Measurements from ENCODE around the gene IFTAP.

The IFTAP gene

DNA sequence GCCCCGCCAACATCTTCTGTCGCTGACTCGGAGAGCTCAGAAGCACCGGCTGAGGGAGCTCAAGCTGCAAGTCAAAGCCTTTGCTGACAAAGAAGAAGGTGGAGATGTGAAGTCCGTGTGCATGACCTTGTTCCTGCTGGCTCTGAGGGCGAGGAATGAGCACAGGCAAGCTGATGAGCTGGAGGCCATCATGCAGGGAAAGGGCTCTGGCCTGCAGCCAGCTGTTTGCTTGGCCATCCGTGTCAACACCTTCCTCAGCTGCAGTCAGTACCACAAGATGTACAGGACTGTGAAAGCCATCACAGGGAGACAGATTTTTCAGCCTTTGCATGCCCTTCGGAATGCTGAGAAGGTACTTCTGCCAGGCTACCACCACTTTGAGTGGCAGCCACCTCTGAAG is 19.8 kb upstream of the IFTAP start:
- H2BK120ac ChIP-seq (ENCODE audit: low read depth, low read length) = no peak overlapping the region
- no peak overlapping the region for H2BK15ac ChIP-seq (replicated peaks; ENCODE audit: low read depth)
- no peaks in the 10 kb centered on the region for H3K4me1 ChIP-seq (ENCODE audit: control insufficient read depth, low read depth, low read length)
- H3K27ac ChIP-seq (ENCODE audit: low read depth, low read length) = no peak overlapping the region
- no peak overlapping the region for H3K4me3 ChIP-seq (ENCODE audit: low read length)
- H3K79me2 ChIP-seq (ENCODE audit: control insufficient read depth, insufficient read depth, low read length) = no peaks in the 10 kb centered on the region
- H3K27me3 ChIP-seq (ENCODE audit: insufficient read depth, low read length, poor library complexity) = no peaks in the 10 kb centered on the region
- no peak overlapping the region for H4K5ac ChIP-seq (ENCODE audit: low read length)
- H3K4ac ChIP-seq (ENCODE audit: low read depth, low read length) = no peak overlapping the region
- no peak overlapping the region for H2AK5ac ChIP-seq (ENCODE audit: low read length)
- no peaks in the 10 kb centered on the region for H3K79me1 ChIP-seq (ENCODE audit: low read length)
- no peak overlapping the region for H4K8ac ChIP-seq (ENCODE audit: low read depth, low read length)
- H3K36me3 ChIP-seq (ENCODE audit: control insufficient read depth, insufficient read depth, low read length) = no peaks in the 10 kb centered on the region
- no CpG with 5 or more reads among the region's 8 CpGs for WGBS (ENCODE audit: extremely low coverage, insufficient coverage, low lambda C conversion rate)
- H3K23ac ChIP-seq (ENCODE audit: low read length) = no peak overlapping the region
- no peak overlapping the region for H3K4me2 ChIP-seq (ENCODE audit: low read length)
- H2BK5ac ChIP-seq (ENCODE audit: low read length) = no peak overlapping the region
- DNase-seq = no peak
- H3K18ac ChIP-seq (ENCODE audit: low read length) = no peak overlapping the region
- H3K9ac ChIP-seq (ENCODE audit: low read length) = no peak overlapping the region
- H3K56ac ChIP-seq (ENCODE audit: low read length) = no peak overlapping the region

DNA sequence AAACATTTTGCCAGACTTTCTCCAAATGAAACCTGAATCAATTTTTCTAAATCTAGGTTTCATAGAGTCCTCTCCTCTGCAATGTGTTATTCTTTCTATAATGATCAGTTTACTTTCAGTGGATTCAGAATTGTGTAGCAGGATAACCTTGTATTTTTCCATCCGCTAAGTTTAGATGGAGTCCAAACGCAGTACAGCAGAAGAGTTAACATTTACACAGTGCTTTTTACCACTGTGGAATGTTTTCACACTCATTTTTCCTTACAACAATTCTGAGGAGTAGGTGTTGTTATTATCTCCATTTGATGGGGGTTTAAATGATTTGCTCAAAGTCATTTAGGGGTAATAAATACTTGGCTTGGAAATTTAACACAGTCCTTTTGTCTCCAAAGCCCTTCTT is 16.9 kb upstream of the IFTAP start:
- H3K27ac ChIP-seq (ENCODE audit: low read depth, low read length) = no peak overlapping the region
- H2BK120ac ChIP-seq (ENCODE audit: low read depth, low read length) = no peak overlapping the region
- no peaks in the 10 kb centered on the region for H3K79me2 ChIP-seq (ENCODE audit: control insufficient read depth, insufficient read depth, low read length)
- H3K4me1 ChIP-seq (ENCODE audit: control insufficient read depth, low read depth, low read length) = no peaks in the 10 kb centered on the region
- no peaks in the 10 kb centered on the region for H3K79me1 ChIP-seq (ENCODE audit: low read length)
- no peak overlapping the region for H2AK5ac ChIP-seq (ENCODE audit: low read length)
- no peaks in the 10 kb centered on the region for H3K27me3 ChIP-seq (ENCODE audit: insufficient read depth, low read length, poor library complexity)
- no CpG with 5 or more reads among the region's 2 CpGs for WGBS (ENCODE audit: extremely low coverage, insufficient coverage, low lambda C conversion rate)
- H3K4ac ChIP-seq (ENCODE audit: low read depth, low read length) = no peak overlapping the region
- no peak overlapping the region for H2BK5ac ChIP-seq (ENCODE audit: low read length)
- no peak overlapping the region for H3K4me2 ChIP-seq (ENCODE audit: low read length)
- H3K18ac ChIP-seq (ENCODE audit: low read length) = no peak overlapping the region
- no peaks in the 10 kb centered on the region for H3K36me3 ChIP-seq (ENCODE audit: control insufficient read depth, insufficient read depth, low read length)
- no peak overlapping the region for H4K8ac ChIP-seq (ENCODE audit: low read depth, low read length)
- no peak for DNase-seq
- H4K5ac ChIP-seq (ENCODE audit: low read length) = no peak overlapping the region
- H3K9ac ChIP-seq (ENCODE audit: low read length) = no peak overlapping the region
- no peak overlapping the region for H2BK15ac ChIP-seq (replicated peaks; ENCODE audit: low read depth)
- no peak overlapping the region for H3K4me3 ChIP-seq (ENCODE audit: low read length)
- no peak overlapping the region for H3K56ac ChIP-seq (ENCODE audit: low read length)
- no peak overlapping the region for H3K23ac ChIP-seq (ENCODE audit: low read length)

DNA sequence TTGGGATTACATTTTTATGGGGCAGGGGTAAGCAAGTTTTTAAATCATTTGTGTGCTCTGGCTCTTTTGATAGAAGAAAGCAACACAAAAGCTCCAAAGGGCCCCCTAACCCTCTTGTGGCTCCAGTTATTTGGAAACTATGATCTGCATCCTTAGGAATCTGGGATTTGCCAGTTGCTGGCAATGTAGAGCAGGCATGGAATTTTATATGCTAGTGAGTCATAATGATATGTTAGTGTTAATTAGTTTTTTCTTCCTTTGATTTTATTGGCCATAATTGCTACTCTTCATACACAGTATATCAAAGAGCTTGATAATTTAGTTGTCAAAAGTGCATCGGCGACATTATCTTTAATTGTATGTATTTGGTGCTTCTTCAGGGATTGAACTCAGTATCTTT is 16.4 kb upstream of the IFTAP start:
- no peak overlapping the region for H3K23ac ChIP-seq (ENCODE audit: low read length)
- no peak overlapping the region for H4K5ac ChIP-seq (ENCODE audit: low read length)
- no peak overlapping the region for H3K18ac ChIP-seq (ENCODE audit: low read length)
- H3K4me1 ChIP-seq (ENCODE audit: control insufficient read depth, low read depth, low read length) = no peaks in the 10 kb centered on the region
- no peak overlapping the region for H2AK5ac ChIP-seq (ENCODE audit: low read length)
- H4K8ac ChIP-seq (ENCODE audit: low read depth, low read length) = no peak overlapping the region
- H3K4ac ChIP-seq (ENCODE audit: low read depth, low read length) = no peak overlapping the region
- no peak overlapping the region for H3K9ac ChIP-seq (ENCODE audit: low read length)
- no peaks in the 10 kb centered on the region for H3K79me1 ChIP-seq (ENCODE audit: low read length)
- H2BK120ac ChIP-seq (ENCODE audit: low read depth, low read length) = no peak overlapping the region
- no peak overlapping the region for H3K56ac ChIP-seq (ENCODE audit: low read length)
- H2BK5ac ChIP-seq (ENCODE audit: low read length) = no peak overlapping the region
- H3K27me3 ChIP-seq (ENCODE audit: insufficient read depth, low read length, poor library complexity) = no peaks in the 10 kb centered on the region
- H3K36me3 ChIP-seq (ENCODE audit: control insufficient read depth, insufficient read depth, low read length) = no peaks in the 10 kb centered on the region
- H3K79me2 ChIP-seq (ENCODE audit: control insufficient read depth, insufficient read depth, low read length) = no peaks in the 10 kb centered on the region
- no peak overlapping the region for H3K4me2 ChIP-seq (ENCODE audit: low read length)
- H2BK15ac ChIP-seq (replicated peaks; ENCODE audit: low read depth) = no peak overlapping the region
- peak; percentile 23 for DNase-seq
- H3K27ac ChIP-seq (ENCODE audit: low read depth, low read length) = no peak overlapping the region
- no CpG with 5 or more reads among the region's 2 CpGs for WGBS (ENCODE audit: extremely low coverage, insufficient coverage, low lambda C conversion rate)
- no peak overlapping the region for H3K4me3 ChIP-seq (ENCODE audit: low read length)

DNA sequence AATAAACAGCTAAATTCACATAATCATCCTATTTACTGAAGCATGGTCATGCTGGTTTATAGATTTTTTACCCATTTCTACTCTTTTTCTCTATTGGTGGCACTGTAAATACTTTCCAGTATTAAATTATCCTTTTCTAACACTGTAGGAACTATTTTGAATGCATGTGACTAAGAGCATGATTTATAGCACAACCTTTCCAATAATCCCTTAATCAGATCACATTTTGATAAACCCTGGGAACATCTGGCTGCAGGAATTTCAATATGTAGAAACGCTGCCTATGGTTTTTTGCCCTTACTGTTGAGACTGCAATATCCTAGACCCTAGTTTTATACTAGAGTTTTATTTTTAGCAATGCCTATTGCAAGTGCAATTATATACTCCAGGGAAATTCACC is 15.8 kb upstream of the IFTAP start:
- H3K79me1 ChIP-seq (ENCODE audit: low read length) = no peaks in the 10 kb centered on the region
- WGBS (ENCODE audit: extremely low coverage, insufficient coverage, low lambda C conversion rate) = no CpG with 5 or more reads among the region's 1 CpG

GRCh38 chr11:36581536-36581935 is 12.8 kb upstream of the IFTAP start:
- H2AK5ac ChIP-seq (ENCODE audit: low read length) = no peak overlapping the region
- H4K8ac ChIP-seq (ENCODE audit: low read depth, low read length) = no peak overlapping the region
- H3K9ac ChIP-seq (ENCODE audit: low read length) = no peak overlapping the region
- no CpG with 5 or more reads among the region's 2 CpGs for WGBS (ENCODE audit: extremely low coverage, insufficient coverage, low lambda C conversion rate)
- no peak overlapping the region for H3K4ac ChIP-seq (ENCODE audit: low read depth, low read length)
- H3K23ac ChIP-seq (ENCODE audit: low read length) = no peak overlapping the region
- no peak overlapping the region for H3K4me2 ChIP-seq (ENCODE audit: low read length)
- H3K4me1 ChIP-seq (ENCODE audit: control insufficient read depth, low read depth, low read length) = no peaks in the 10 kb centered on the region
- H4K5ac ChIP-seq (ENCODE audit: low read length) = no peak overlapping the region
- DNase-seq = no peak
- H3K27ac ChIP-seq (ENCODE audit: low read depth, low read length) = no peak overlapping the region
- H3K79me1 ChIP-seq (ENCODE audit: low read length) = no peaks in the 10 kb centered on the region
- no peak overlapping the region for H2BK15ac ChIP-seq (replicated peaks; ENCODE audit: low read depth)
- H3K18ac ChIP-seq (ENCODE audit: low read length) = no peak overlapping the region
- H3K27me3 ChIP-seq (ENCODE audit: insufficient read depth, low read length, poor library complexity) = no peaks in the 10 kb centered on the region
- H3K4me3 ChIP-seq (ENCODE audit: low read length) = no peak overlapping the region
- H3K36me3 ChIP-seq (ENCODE audit: control insufficient read depth, insufficient read depth, low read length) = no peaks in the 10 kb centered on the region
- no peaks in the 10 kb centered on the region for H3K79me2 ChIP-seq (ENCODE audit: control insufficient read depth, insufficient read depth, low read length)
- H2BK5ac ChIP-seq (ENCODE audit: low read length) = no peak overlapping the region
- H3K56ac ChIP-seq (ENCODE audit: low read length) = no peak overlapping the region
- no peak overlapping the region for H2BK120ac ChIP-seq (ENCODE audit: low read depth, low read length)

More for the DNA sequence above, 15.8 kb upstream of the IFTAP start:
- Histone ChIP-seq H3K4me1 (ENCODE audit: control insufficient read depth, low read depth, low read length) (no peaks in the 10 kb centered on the region), H3K27ac (ENCODE audit: low read depth, low read length) (no peak overlapping the region), H3K4me2 (ENCODE audit: low read length) (no peak overlapping the region), H3K18ac (ENCODE audit: low read length) (no peak overlapping the region), H3K79me2 (ENCODE audit: control insufficient read depth, insufficient read depth, low read length) (no peaks in the 10 kb centered on the region), H2BK5ac (ENCODE audit: low read length) (no peak overlapping the region), H4K5ac (ENCODE audit: low read length) (no peak overlapping the region), H2BK120ac (ENCODE audit: low read depth, low read length) (no peak overlapping the region), H3K23ac (ENCODE audit: low read length) (no peak overlapping the region), H3K4ac (ENCODE audit: low read depth, low read length) (no peak overlapping the region), H2BK15ac (replicated peaks; ENCODE audit: low read depth) (no peak overlapping the region), H3K4me3 (ENCODE audit: low read length) (no peak overlapping the region), H3K9ac (ENCODE audit: low read length) (no peak overlapping the region), H4K8ac (ENCODE audit: low read depth, low read length) (no peak overlapping the region), H3K27me3 (ENCODE audit: insufficient read depth, low read length, poor library complexity) (no peaks in the 10 kb centered on the region), H3K36me3 (ENCODE audit: control insufficient read depth, insufficient read depth, low read length) (no peaks in the 10 kb centered on the region), H2AK5ac (ENCODE audit: low read length) (no peak overlapping the region), H3K56ac (ENCODE audit: low read length) (no peak overlapping the region)
- DNase-seq = no peak

GRCh38 chr11:36583667-36584066 is 10.6 kb upstream of the IFTAP start:
- Histone ChIP-seq H4K5ac (ENCODE audit: low read length) (no peak overlapping the region), H4K8ac (ENCODE audit: low read depth, low read length) (no peak overlapping the region), H3K23ac (ENCODE audit: low read length) (no peak overlapping the region), H2AK5ac (ENCODE audit: low read length) (no peak overlapping the region), H3K27me3 (ENCODE audit: insufficient read depth, low read length, poor library complexity) (no peaks in the 10 kb centered on the region), H3K56ac (ENCODE audit: low read length) (no peak overlapping the region), H3K4me3 (ENCODE audit: low read length) (no peak overlapping the region), H3K4me2 (ENCODE audit: low read length) (no peak overlapping the region), H3K18ac (ENCODE audit: low read length) (no peak overlapping the region), H2BK5ac (ENCODE audit: low read length) (no peak overlapping the region), H2BK15ac (replicated peaks; ENCODE audit: low read depth) (no peak overlapping the region), H3K79me2 (ENCODE audit: control insufficient read depth, insufficient read depth, low read length) (no peaks in the 10 kb centered on the region), H3K27ac (ENCODE audit: low read depth, low read length) (no peak overlapping the region), H3K4ac (ENCODE audit: low read depth, low read length) (no peak overlapping the region), H3K4me1 (ENCODE audit: control insufficient read depth, low read depth, low read length) (no peaks in the 10 kb centered on the region), H2BK120ac (ENCODE audit: low read depth, low read length) (no peak overlapping the region), H3K36me3 (ENCODE audit: control insufficient read depth, insufficient read depth, low read length) (no peaks in the 10 kb centered on the region), H3K79me1 (ENCODE audit: low read length) (no peaks in the 10 kb centered on the region), H3K9ac (ENCODE audit: low read length) (no peak overlapping the region)
- no peak for DNase-seq
- WGBS (ENCODE audit: extremely low coverage, insufficient coverage, low lambda C conversion rate) = no CpG with 5 or more reads among the region's 3 CpGs

All from mesendoderm (in vitro differentiated cells).